Cardiac ventricle fibroblast (primary cell): Measurements from ENCODE around the gene CAP1. TPM values are rescaled to one million over a fixed set of nuclear protein-coding genes. Genes with fewer than 3 reads are reported as not detected.

Source experiments
- total RNA-seq: library from RNA; depleted of rRNA; stranded (reverse); fragments of >200 nt; gene quantifications from 2 replicates; pipeline ENCODE4 v1.2.3, GENCODE V29; 2015

CAP1 gene, protein sequence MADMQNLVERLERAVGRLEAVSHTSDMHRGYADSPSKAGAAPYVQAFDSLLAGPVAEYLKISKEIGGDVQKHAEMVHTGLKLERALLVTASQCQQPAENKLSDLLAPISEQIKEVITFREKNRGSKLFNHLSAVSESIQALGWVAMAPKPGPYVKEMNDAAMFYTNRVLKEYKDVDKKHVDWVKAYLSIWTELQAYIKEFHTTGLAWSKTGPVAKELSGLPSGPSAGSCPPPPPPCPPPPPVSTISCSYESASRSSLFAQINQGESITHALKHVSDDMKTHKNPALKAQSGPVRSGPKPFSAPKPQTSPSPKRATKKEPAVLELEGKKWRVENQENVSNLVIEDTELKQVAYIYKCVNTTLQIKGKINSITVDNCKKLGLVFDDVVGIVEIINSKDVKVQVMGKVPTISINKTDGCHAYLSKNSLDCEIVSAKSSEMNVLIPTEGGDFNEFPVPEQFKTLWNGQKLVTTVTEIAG
- total RNA-seq: 203 and 205 TPM in 2 replicates

DNA sequence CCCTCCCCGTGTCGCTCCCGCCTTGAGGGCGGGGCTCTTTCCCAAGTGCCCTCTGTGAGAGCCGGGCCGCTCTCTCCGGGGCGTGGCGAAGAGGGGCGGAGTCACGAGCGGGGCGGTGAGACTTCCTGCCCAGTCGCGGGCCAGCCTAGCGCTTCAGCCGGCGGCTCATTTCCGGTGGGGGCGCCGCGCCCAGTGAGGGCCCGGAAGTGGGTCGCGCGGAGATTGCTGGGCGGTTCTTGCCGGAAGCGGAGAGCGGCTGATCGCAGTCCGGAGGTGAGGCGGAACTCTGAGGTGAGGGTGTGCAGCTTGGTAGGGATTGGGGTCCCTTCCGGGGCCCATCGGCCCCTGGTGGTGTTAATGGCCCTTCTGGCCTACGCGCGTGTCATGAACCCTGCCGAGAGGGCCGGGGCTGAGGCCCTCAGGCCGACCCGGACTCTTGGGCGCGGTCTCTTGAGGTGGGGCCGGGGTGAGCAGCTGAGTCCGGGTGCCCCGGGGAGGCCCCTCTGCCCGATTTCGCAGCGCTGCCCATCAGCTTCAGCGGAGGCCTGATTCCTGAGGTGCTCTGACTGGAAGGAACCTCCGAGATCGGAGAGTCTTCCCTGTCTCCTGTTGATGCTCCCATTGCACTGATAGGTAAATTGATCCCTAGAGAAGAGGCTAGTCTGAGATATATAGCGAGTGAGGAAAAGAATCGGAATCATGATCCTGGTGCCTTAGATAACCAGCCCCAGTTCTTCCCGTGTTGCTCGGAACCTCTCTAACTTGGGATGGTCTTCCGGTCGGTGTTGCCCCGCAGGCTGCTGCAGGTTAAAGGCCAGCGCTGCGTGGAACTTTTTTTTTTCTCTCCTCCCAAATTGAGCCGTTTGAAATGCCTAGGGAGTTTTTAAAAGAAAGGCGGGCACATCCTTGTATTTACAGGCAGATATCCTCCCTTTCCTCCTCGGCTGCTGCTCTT is at the start of gene CAP1:
TSS of gene CAP1 (plus strand) at position 219 of the 955 bp plus-strand sequence. CDS start 18,618 bp downstream, outside the sequence.

DNA sequence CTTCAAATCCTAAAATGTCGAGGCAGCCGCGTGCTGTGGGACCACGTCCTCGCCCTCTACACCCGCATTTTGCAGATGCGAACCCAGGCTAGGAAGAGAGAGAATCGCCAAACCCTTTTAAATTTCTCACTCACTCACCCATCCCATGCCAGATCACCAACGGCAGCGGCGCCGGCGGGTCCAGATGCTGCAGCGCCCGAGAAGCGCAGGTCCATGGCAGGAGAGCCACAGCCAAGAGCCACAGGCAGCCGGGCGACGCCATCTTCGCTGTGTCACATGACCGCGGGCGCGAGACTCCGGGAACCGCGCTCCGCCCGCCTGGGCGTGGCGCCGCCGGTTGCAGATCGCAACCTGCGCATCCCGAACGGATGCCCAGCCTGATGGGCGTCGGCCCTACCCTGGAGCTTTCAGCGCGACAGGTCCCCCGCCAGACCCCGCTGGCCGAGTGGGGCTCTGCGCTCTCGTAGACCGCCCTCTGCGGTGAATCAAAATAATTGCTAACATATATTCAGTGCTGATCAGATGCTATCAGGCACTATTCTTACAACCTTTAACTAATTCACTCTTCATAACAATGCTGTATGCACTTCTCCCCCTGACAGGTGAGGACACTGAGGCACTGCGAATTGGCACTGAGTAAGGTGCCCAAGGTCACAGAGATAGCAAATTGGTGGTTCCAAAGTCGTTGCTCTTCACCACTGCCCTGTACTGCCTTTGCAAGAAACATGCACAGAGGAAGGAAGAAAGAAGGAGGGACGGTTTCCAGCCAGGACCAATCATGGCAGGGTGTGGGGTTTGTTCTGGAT is 56.7 kb downstream of the CAP1 start, which contains the start of gene PPT1:
TSS of gene PPT1 (minus strand) at position 276 of the 806 bp plus-strand sequence. CDS start at position 262, 14 bp downstream.

Other genes with a start within 250 kb of the CAP1 start
- 15.4 and 16.7 TPM in 2 replicates for gene TRIT1, start 157.2 kb upstream of the CAP1 start, total RNA-seq
- gene MYCL, start 138.8 kb upstream of the CAP1 start, total RNA-seq: not detected in 2 replicates
- gene MFSD2A, start 85.6 kb upstream of the CAP1 start, total RNA-seq: 0.62 and 1.1 TPM in 2 replicates
- 37.6 and 45.7 TPM in 2 replicates for gene PPT1, start 56.5 kb downstream of the CAP1 start, total RNA-seq
- gene RLF, start 120.7 kb downstream of the CAP1 start, total RNA-seq: 13.0 and 14.4 TPM in 2 replicates
- not detected in 2 replicates for gene TMCO2, start 207.2 kb downstream of the CAP1 start, total RNA-seq
- 36.6 and 44.4 TPM in 2 replicates for gene ZMPSTE24, start 217.5 kb downstream of the CAP1 start, total RNA-seq